ENCODE results near the gene KIF12.

GRCh38 chr9:114131808-114132549 lies 32.9 kb upstream of the KIF12 start:
- TF ChIP-seq EZH2 (IDR thresholded peaks at IDR 0.05; ENCODE audit: low read depth, low read length, severe bottlenecking): no peak
- no peak for TF ChIP-seq RFX5 (IDR thresholded peaks at IDR 0.05; ENCODE audit: borderline replicate concordance, low read depth, low read length)
- no peak for TF ChIP-seq EGR1 (IDR thresholded peaks at IDR 0.05; ENCODE audit: borderline replicate concordance, low read depth, low read length)

All from H1 (cell line).